GM12801 (cell line): ENCODE results near the gene SLC2A13.

Experiments
- CTCF ChIP-seq: IDR thresholded peaks from one replicate; pipeline ENCODE4 v1.5.1; 2011; ENCODE audit warnings: control low read depth; ENCODE audit not compliant: insufficient read length; ENCODE audit errors: extremely low read depth

The SLC2A13 gene

GRCh38 chr12:40010899-40011774 lies 94.7 kb downstream of the SLC2A13 start:
- no peak for TF ChIP-seq CTCF

- no peak for TF ChIP-seq CTCF
Observed at GRCh38 chr12:40002178-40003169, 103.4 kb downstream of the SLC2A13 start.

GRCh38 chr12:40001406-40001805 lies 104.5 kb downstream of the SLC2A13 start:
- no peak for TF ChIP-seq CTCF

- TF ChIP-seq CTCF = no peak
Observed at GRCh38 chr12:40000884-40001283, 105.0 kb downstream of the SLC2A13 start.

- TF ChIP-seq CTCF = no peak
Observed at GRCh38 chr12:39993268-39993667, 112.6 kb downstream of the SLC2A13 start.

- no peak for TF ChIP-seq CTCF
Observed at GRCh38 chr12:39990122-39991101, 115.5 kb downstream of the SLC2A13 start.
